Muscle layer of colon (tissue), 2 donors: ENCODE measurements around the gene METTL21C.

ENCODE experiments used
- H3K27ac ChIP-seq: one replicate; pipeline ENCODE4 v1.7.0; 2013; ENCODE audit warnings: low read depth, mild to moderate bottlenecking, low read length, moderate library complexity
- H3K27me3 ChIP-seq, 2 donors: one replicate each; pipeline ENCODE4 v1.7.0; 2013; ENCODE audit warnings: low read length in 2 of 2, mild to moderate bottlenecking in 2 of 2; ENCODE audit not compliant: insufficient read depth in 2 of 2, control insufficient read depth in 1 of 2
- H3K36me3 ChIP-seq: one replicate; pipeline ENCODE4 v1.7.0; 2013; ENCODE audit warnings: mild to moderate bottlenecking, low read length; ENCODE audit not compliant: insufficient read depth
- H3K4me1 ChIP-seq: one replicate; pipeline ENCODE4 v1.7.0; 2013; ENCODE audit warnings: mild to moderate bottlenecking, low read length; ENCODE audit not compliant: insufficient read depth
- H3K4me3 ChIP-seq, 2 donors: one replicate each; pipeline ENCODE4 v1.7.0; 2013; ENCODE audit warnings: low read length in 2 of 2, low read depth in 1 of 2, mild to moderate bottlenecking in 1 of 2, moderate library complexity in 1 of 2
- H3K9ac ChIP-seq: one replicate; pipeline ENCODE4 v1.7.0; 2013; ENCODE audit warnings: low read length
- H3K9me3 ChIP-seq: one replicate; pipeline ENCODE4 v1.7.0; 2013; ENCODE audit warnings: mild to moderate bottlenecking, low read length
- donor health status: abdominal sarcoma.
- donor health status: Adenocarcinoma of cecum.

METTL21C gene

DNA sequence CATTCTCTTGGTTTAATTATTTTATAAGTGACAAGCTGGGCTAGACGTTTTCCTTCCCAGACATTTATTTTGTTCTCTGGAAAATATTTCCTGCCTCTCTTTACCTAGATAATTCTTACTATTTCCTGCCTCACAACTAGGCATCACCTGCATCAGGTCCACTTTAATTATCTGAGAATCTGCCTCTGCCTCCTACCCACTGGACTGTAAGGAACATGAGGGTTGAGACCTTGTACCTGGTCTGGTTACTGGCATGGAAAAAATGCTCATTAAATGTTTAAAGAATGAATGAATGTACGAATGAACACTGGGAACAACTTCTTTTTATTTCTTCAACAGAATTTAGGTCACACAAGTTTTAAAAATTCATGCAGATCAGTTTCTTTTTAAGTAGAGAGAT, 13.4 kb upstream of the METTL21C start:
- H3K4me1 ChIP-seq: no peaks in the 10 kb centered on the region
- no peak overlapping the region for H3K4me3 ChIP-seq
- H3K27me3 ChIP-seq: no peaks in the 10 kb centered on the region
- no peak overlapping the region for H3K27ac ChIP-seq
- no peaks in the 10 kb centered on the region for H3K9me3 ChIP-seq
- no peaks in the 10 kb centered on the region for H3K36me3 ChIP-seq
- no peak overlapping the region for H3K9ac ChIP-seq

GRCh38 chr13:102707467-102707866, 12.6 kb upstream of the METTL21C start:
- Histone ChIP-seq H3K9me3 (no peaks in the 10 kb centered on the region), H3K9ac (no peak overlapping the region), H3K4me1 (no peaks in the 10 kb centered on the region), H3K4me3 (no peak overlapping the region), H3K27ac (no peak overlapping the region), H3K36me3 (no peaks in the 10 kb centered on the region), H3K27me3 (no peaks in the 10 kb centered on the region)

GRCh38 chr13:102704238-102705058, 9.6 kb upstream of the METTL21C start:
- Histone ChIP-seq H3K9me3 (no peaks in the 10 kb centered on the region), H3K27ac (no peak overlapping the region), H3K36me3 (no peaks in the 10 kb centered on the region), H3K4me3 (no peak overlapping the region), H3K4me1 (no peaks in the 10 kb centered on the region), H3K9ac (no peak overlapping the region), H3K27me3 (no peaks in the 10 kb centered on the region)

GRCh38 chr13:102703726-102704035, 8.8 kb upstream of the METTL21C start:
- Histone ChIP-seq H3K27me3 (no peaks in the 10 kb centered on the region), H3K36me3 (no peaks in the 10 kb centered on the region), H3K9me3 (no peaks in the 10 kb centered on the region), H3K4me3 (no peak overlapping the region), H3K9ac (no peak overlapping the region), H3K27ac (no peak overlapping the region), H3K4me1 (no peaks in the 10 kb centered on the region)

DNA sequence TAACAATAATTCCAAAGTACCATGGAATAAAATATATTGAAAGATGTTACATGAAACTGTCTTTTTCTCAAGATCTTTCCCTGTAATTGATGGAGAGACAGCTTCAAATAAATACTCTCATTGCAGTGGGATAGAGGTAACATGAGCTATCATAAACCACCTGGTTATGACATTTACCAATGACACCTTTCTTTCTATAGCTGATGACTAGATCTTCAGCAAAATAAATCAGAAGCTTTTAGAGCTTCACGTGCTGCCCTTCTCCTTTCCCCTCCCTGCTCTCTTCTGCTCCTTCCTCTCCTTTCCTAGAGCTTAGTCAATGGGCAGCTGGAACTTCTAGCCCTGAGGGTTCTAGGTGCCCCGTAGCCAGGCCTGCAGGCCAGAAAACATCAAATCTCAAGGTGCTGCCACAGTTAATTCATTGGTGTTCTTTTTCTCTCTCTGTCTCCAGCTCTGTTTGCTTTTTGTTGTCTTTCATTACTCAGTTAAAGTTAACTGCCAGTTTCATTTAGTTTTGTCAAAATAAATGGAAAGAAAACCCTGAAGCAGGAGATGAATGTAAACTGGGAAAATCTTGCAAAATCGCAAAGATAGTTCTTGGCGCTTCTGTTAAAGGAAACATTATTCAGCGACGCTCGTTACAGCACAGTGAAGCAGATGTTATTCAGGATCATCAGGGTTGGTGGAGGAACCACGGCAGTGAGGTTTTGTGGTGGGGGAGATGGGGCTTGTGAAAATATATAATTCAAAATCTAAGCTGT, 8.3 kb upstream of the METTL21C start:
- Histone ChIP-seq H3K27ac (no peak overlapping the region), H3K27me3 (no peaks in the 10 kb centered on the region), H3K4me3 (no peak overlapping the region), H3K4me1 (no peaks in the 10 kb centered on the region), H3K36me3 (no peaks in the 10 kb centered on the region), H3K9ac (no peak overlapping the region), H3K9me3 (no peaks in the 10 kb centered on the region)

- no peaks in the 10 kb centered on the region for H3K36me3 ChIP-seq
- H3K9ac ChIP-seq: no peak overlapping the region
- no peaks in the 10 kb centered on the region for H3K9me3 ChIP-seq
- no peaks in the 10 kb centered on the region for H3K27me3 ChIP-seq
- no peak overlapping the region for H3K4me3 ChIP-seq
- H3K27ac ChIP-seq: no peak overlapping the region
- no peaks in the 10 kb centered on the region for H3K4me1 ChIP-seq
These were observed 6.5 kb upstream of the METTL21C start for GRCh38 chr13:102701331-102701730.

GRCh38 chr13:102700088-102701031, 5.5 kb upstream of the METTL21C start:
- H3K27ac ChIP-seq: no peak overlapping the region
- H3K4me1 ChIP-seq: no peaks in the 10 kb centered on the region
- no peaks in the 10 kb centered on the region for H3K27me3 ChIP-seq
- no peaks in the 10 kb centered on the region for H3K36me3 ChIP-seq
- no peaks in the 10 kb centered on the region for H3K9me3 ChIP-seq
- H3K9ac ChIP-seq: no peak overlapping the region
- H3K4me3 ChIP-seq: no peak overlapping the region

DNA sequence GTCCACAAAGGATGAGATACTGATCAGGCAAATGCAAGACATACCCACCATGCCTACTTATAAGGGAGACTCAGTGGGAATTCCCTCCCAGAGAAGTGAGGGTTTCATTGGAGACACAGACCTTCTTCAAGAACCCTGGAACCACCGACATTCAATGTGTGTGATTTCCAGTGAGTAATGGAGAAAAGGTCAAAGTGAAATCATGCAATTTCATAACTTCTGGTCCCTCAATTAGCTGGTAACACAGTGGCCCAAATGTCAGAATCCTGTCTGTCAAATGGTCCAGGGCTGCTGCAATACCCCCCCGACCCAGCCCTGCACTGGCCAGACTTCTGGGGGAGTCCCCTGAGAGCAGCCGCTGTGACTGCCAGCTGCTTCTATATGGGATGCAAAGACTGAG, 4.7 kb upstream of the METTL21C start:
- Histone ChIP-seq H3K9me3 (no peaks in the 10 kb centered on the region), H3K27me3 (no peaks in the 10 kb centered on the region), H3K27ac (no peak overlapping the region), H3K4me1 (no peaks in the 10 kb centered on the region), H3K36me3 (no peaks in the 10 kb centered on the region), H3K9ac (no peak overlapping the region), H3K4me3 (no peak overlapping the region)

GRCh38 chr13:102698649-102698980, 3.8 kb upstream of the METTL21C start:
- Histone ChIP-seq H3K36me3 (no peaks in the 10 kb centered on the region), H3K9ac (no peak overlapping the region), H3K27me3 (no peaks in the 10 kb centered on the region), H3K27ac (no peak overlapping the region), H3K4me1 (no peaks in the 10 kb centered on the region), H3K9me3 (no peaks in the 10 kb centered on the region), H3K4me3 (no peak overlapping the region)

DNA sequence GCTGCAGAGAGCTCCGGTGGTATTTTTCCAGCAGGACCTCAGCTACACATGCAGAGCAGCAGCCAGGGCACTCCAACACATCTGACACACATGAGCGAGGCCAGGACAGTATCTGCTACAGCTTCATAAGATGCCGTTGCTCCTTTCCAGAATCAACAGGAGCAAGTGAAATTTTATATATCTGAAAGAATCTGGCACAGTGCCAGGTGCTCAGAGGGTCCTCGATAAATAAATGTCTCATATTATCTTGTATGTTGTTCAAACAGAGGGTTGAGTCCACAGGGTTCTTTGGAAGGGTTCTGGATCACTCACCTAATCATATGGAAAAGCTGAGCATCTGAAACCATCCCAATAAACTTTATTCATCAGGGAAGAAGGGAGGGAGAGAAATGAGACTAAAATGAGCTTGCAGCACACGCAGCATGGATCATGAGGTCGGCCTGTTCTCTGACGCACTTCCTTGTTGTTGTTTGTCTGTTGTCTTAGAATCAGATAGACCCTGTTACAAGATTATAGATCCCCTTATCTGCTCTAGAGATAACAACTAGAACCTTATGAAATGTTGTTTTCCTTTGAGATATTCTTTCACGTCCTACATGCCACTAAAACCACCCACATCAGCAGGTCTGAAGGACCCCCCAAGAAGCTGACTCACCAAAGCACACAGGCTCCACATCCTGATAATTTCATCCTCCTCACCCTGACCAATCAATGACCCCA, 3.2 kb upstream of the METTL21C start:
- no peak overlapping the region for H3K27ac ChIP-seq

GRCh38 chr13:102697264-102697663, 2.4 kb upstream of the METTL21C start:
- no peaks in the 10 kb centered on the region for H3K27me3 ChIP-seq
- H3K4me1 ChIP-seq: no peaks in the 10 kb centered on the region
- no peak overlapping the region for H3K9ac ChIP-seq
- H3K4me3 ChIP-seq: no peak overlapping the region
- H3K27ac ChIP-seq: no peak overlapping the region
- H3K36me3 ChIP-seq: no peaks in the 10 kb centered on the region
- H3K9me3 ChIP-seq: no peaks in the 10 kb centered on the region

More for the DNA sequence above, 3.2 kb upstream of the METTL21C start:
- H3K36me3 ChIP-seq: no peaks in the 10 kb centered on the region
- H3K4me1 ChIP-seq: no peaks in the 10 kb centered on the region
- no peak overlapping the region for H3K9ac ChIP-seq
- H3K4me3 ChIP-seq: no peak overlapping the region
- H3K9me3 ChIP-seq: no peaks in the 10 kb centered on the region
- H3K27me3 ChIP-seq: no peaks in the 10 kb centered on the region
